Astrocyte of the spinal cord (primary cell): ENCODE measurements around the gene RPLP2.
A peak's percentile ranks its signal among the peaks of the same experiment; 100 is the strongest.

Experiments
- DNase-seq: peaks from one replicate; pipeline ENCODE4 v3.0.0; 2011; ENCODE audit warnings: low read depth, low spot score
- H3K4me3 ChIP-seq: 2 replicates; pipeline ENCODE4 v1.5.1; 2011; ENCODE audit warnings: low read depth, mild to moderate bottlenecking, low read length, moderate library complexity
- CTCF ChIP-seq: IDR thresholded peaks from 2 replicates; pipeline ENCODE4 v1.5.1; 2012; ENCODE audit warnings: low read depth, mild to moderate bottlenecking, low read length, inconsistent platforms
- in situ Hi-C: cut with HindIII; loops from 2 replicates; pipeline ENCODE4 v1.10.0; 2017; ENCODE audit warnings: low sequenced_read_pairs

RPLP2 gene

GRCh38 chr11:856397-856796 is 46.6 kb downstream of the RPLP2 start:
- H3K4me3 ChIP-seq: no peak overlapping the region
- in situ Hi-C loops: no loop called here
- no peak for TF ChIP-seq CTCF
- DNase-seq: no peak

- DNase-seq: no peak
- in situ Hi-C loops: no loop called here
- no peak overlapping the region for H3K4me3 ChIP-seq
- TF ChIP-seq CTCF: no peak
Measured at GRCh38 chr11:858053-858761, 48.4 kb downstream of the RPLP2 start.

- DNase-seq: no peak
- in situ Hi-C loops: no loop called here
- TF ChIP-seq CTCF: no peak
- no peak overlapping the region for H3K4me3 ChIP-seq
Measured at GRCh38 chr11:858762-859339, 49.1 kb downstream of the RPLP2 start.

GRCh38 chr11:859394-860131 is 49.8 kb downstream of the RPLP2 start:
- DNase-seq: peak; percentile 84
- no peak for TF ChIP-seq CTCF
- H3K4me3 ChIP-seq: peak overlapping the region; percentile 5
- in situ Hi-C loops: no loop called here

GRCh38 chr11:860234-861104 is 50.7 kb downstream of the RPLP2 start:
- TF ChIP-seq CTCF: no peak
- H3K4me3 ChIP-seq: no peak overlapping the region
- no peak for DNase-seq
- in situ Hi-C loops: no loop called here

- no peak for TF ChIP-seq CTCF
- H3K4me3 ChIP-seq: no peak overlapping the region
- DNase-seq: no peak
- in situ Hi-C loops: no loop called here
Measured at GRCh38 chr11:861105-861479, 51.3 kb downstream of the RPLP2 start.
